PFSK-1 (cell line): ENCODE measurements around the gene ABCG1.

Source experiments
- POLR2AphosphoS5 ChIP-seq: IDR thresholded peaks from 2 replicates; pipeline ENCODE4 v1.6.1; 2012; ENCODE audit warnings: low read depth, mild to moderate bottlenecking, control low read depth, low read length, moderate library complexity
- REST ChIP-seq, 2 experiments: IDR thresholded peaks; 2 replicates each; pipeline versions ENCODE4 v1.6.1 to v1.8.0; 2011 to 2012; ENCODE audit warnings: low read depth in 2 of 2, low read length in 2 of 2, control low read depth in 1 of 2, inconsistent platforms in 1 of 2, mild to moderate bottlenecking in 1 of 2, moderate library complexity in 1 of 2; ENCODE audit not compliant: insufficient read depth in 1 of 2
- SIN3A ChIP-seq: IDR thresholded peaks from 2 replicates; pipeline ENCODE4 v1.6.1; 2012; ENCODE audit warnings: mild to moderate bottlenecking, low read length, moderate library complexity, borderline replicate concordance; ENCODE audit not compliant: insufficient read depth

- no peak for TF ChIP-seq POLR2AphosphoS5
- no peak for TF ChIP-seq REST (IDR thresholded peaks at IDR 0.05; ENCODE audit: insufficient read depth in 1 of 2, low read depth in 2 of 2, low read length in 2 of 2)
- TF ChIP-seq SIN3A = no peak
These were observed 7.7 kb downstream of the ABCG1 start for GRCh38 chr21:42226626-42227025.
